ENCODE measurements around the gene DHH. TPM values are rescaled to one million over a fixed set of nuclear protein-coding genes. Genes with fewer than 3 reads are reported as not detected.

DHH gene
- total RNA-seq, 1 experiment from 2014 or later: 0.39 TPM

GRCh38 chr12:49041881-49042484, 52.6 kb downstream of the DHH start:
- ChIA-PET CTCF (no interaction called here), POLR2A (ENCODE audit: low non-redundant PET) (no interaction called here)
- Histone ChIP-seq H3K36me3 (ENCODE audit: insufficient read depth, low read length, poor library complexity, severe bottlenecking) (peaks cover 99% of the 10 kb centered on the region), H3K4me1 (ENCODE audit: insufficient read depth, low read length, poor library complexity, severe bottlenecking) (no peaks in the 10 kb centered on the region), H3K27ac (ENCODE audit: low read depth, low read length, poor library complexity, severe bottlenecking) (no peak overlapping the region), H3K27me3 (replicated peaks; ENCODE audit: insufficient read depth, low read depth, low read length, poor library complexity) (no peaks in the 10 kb centered on the region), H3K4me3 (ENCODE audit: low read depth, low read length, poor library complexity, severe bottlenecking) (no peak overlapping the region), H3K9me3 (ENCODE audit: low read depth, low read length, poor library complexity, severe bottlenecking) (no peaks in the 10 kb centered on the region)
- TF ChIP-seq CTCF (conservative IDR thresholded peaks at IDR 0.05; ENCODE audit: low read depth, low read length) (no peak), EZH2 (IDR thresholded peaks at IDR 0.05; ENCODE audit: borderline replicate concordance, low read depth, low read length, poor library complexity, severe bottlenecking) (no peak)
- no peak for DNase-seq (ENCODE audit: low spot score)
- no TSS peak for BruUV-seq (replicated peaks)
- intact Hi-C loops (cut with micrococcal nuclease; ENCODE audit: unreplicated experiment): no loop called here

GRCh38 chr12:49041036-49041880, 53.3 kb downstream of the DHH start:
- CTCF ChIA-PET: interaction anchor here (0.6 kb wide), 1 partner anchor 30 kb away, joined by 3 read pairs; no protein-coding TSS in a partner anchor

GRCh38 chr12:49040364-49040855, 54.2 kb downstream of the DHH start:
- BruUV-seq (replicated peaks): no TSS peak
- H3K27me3 ChIP-seq (replicated peaks; ENCODE audit: insufficient read depth, low read depth, low read length, poor library complexity): no peaks in the 10 kb centered on the region
- TF ChIP-seq EZH2 (IDR thresholded peaks at IDR 0.05; ENCODE audit: borderline replicate concordance, low read depth, low read length, poor library complexity, severe bottlenecking) (no peak), CTCF (conservative IDR thresholded peaks at IDR 0.05; ENCODE audit: low read depth, low read length) (no peak)
- no peak overlapping the region for H3K27ac ChIP-seq (ENCODE audit: low read depth, low read length, poor library complexity, severe bottlenecking)
- no peaks in the 10 kb centered on the region for H3K4me1 ChIP-seq (ENCODE audit: insufficient read depth, low read length, poor library complexity, severe bottlenecking)
- no peak for DNase-seq (ENCODE audit: low spot score)
- POLR2A ChIA-PET (ENCODE audit: low non-redundant PET): no interaction called here
- H3K9me3 ChIP-seq (ENCODE audit: low read depth, low read length, poor library complexity, severe bottlenecking): no peaks in the 10 kb centered on the region
- CTCF ChIA-PET: interaction anchor here (0.6 kb wide), 1 partner anchor 30 kb away, joined by 3 read pairs; no protein-coding TSS in a partner anchor
- H3K36me3 ChIP-seq (ENCODE audit: insufficient read depth, low read length, poor library complexity, severe bottlenecking): peaks cover 96% of the 10 kb centered on the region
- intact Hi-C loops (cut with micrococcal nuclease; ENCODE audit: unreplicated experiment): no loop called here
- H3K4me3 ChIP-seq (ENCODE audit: low read depth, low read length, poor library complexity, severe bottlenecking): no peak overlapping the region

More at GRCh38 chr12:49041036-49041880, 53.3 kb downstream of the DHH start:
- TF ChIP-seq EZH2 (IDR thresholded peaks at IDR 0.05; ENCODE audit: borderline replicate concordance, low read depth, low read length, poor library complexity, severe bottlenecking): no peak
- no peak for TF ChIP-seq CTCF (conservative IDR thresholded peaks at IDR 0.05; ENCODE audit: low read depth, low read length)
- Histone ChIP-seq H3K27me3 (replicated peaks; ENCODE audit: insufficient read depth, low read depth, low read length, poor library complexity) (no peaks in the 10 kb centered on the region), H3K4me3 (ENCODE audit: low read depth, low read length, poor library complexity, severe bottlenecking) (no peak overlapping the region), H3K36me3 (ENCODE audit: insufficient read depth, low read length, poor library complexity, severe bottlenecking) (peaks cover 99% of the 10 kb centered on the region), H3K4me1 (ENCODE audit: insufficient read depth, low read length, poor library complexity, severe bottlenecking) (no peaks in the 10 kb centered on the region), H3K27ac (ENCODE audit: low read depth, low read length, poor library complexity, severe bottlenecking) (no peak overlapping the region), H3K9me3 (ENCODE audit: low read depth, low read length, poor library complexity, severe bottlenecking) (no peaks in the 10 kb centered on the region)
- POLR2A ChIA-PET (ENCODE audit: low non-redundant PET): no interaction called here
- no peak for DNase-seq (ENCODE audit: low spot score)
- intact Hi-C loops (cut with micrococcal nuclease; ENCODE audit: unreplicated experiment): no loop called here
- BruUV-seq (replicated peaks): TSS peak; percentile 18

Measured in A673 (cell line).